Measurements from ENCODE around the gene SPSB4. TPM values are rescaled to one million over a fixed set of nuclear protein-coding genes. Genes with fewer than 3 reads are reported as not detected.

The SPSB4 gene
- total RNA-seq, 4 donors from 2014 or later = 0.14 TPM; not detected in 3

DNA sequence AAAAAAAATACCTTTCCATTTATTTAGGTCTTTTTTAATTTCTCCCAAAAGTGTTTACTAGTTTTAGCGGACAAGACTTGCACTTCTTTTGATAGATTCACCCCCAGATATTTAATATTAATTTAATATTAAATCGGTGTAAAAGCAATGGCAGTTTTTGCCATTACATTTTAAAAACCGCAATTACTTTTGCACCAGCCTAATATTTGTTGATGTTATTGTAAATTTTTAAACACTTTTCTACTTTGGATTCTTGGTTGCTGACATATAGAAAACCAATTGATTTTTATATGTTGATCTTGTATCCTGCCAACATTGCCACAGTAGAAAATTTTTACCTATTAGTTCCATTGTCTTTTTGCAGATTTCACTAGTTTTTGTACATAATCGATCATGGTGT lies 116.5 kb downstream of the SPSB4 start:
- intact Hi-C loops (cut with DNase I; ENCODE audit: low total_unique reads) = no loop called here
- Histone ChIP-seq H3K36me3 (no peaks in the 10 kb centered on the region), H3K4me3 (no peak overlapping the region), H3K27ac (no peak overlapping the region), H3K4me1 (no peaks in the 10 kb centered on the region), H3K9me3 (no peaks in the 10 kb centered on the region), H3K27me3 (peaks cover 4% of the 10 kb centered on the region)
- TF ChIP-seq, protein P1, sequence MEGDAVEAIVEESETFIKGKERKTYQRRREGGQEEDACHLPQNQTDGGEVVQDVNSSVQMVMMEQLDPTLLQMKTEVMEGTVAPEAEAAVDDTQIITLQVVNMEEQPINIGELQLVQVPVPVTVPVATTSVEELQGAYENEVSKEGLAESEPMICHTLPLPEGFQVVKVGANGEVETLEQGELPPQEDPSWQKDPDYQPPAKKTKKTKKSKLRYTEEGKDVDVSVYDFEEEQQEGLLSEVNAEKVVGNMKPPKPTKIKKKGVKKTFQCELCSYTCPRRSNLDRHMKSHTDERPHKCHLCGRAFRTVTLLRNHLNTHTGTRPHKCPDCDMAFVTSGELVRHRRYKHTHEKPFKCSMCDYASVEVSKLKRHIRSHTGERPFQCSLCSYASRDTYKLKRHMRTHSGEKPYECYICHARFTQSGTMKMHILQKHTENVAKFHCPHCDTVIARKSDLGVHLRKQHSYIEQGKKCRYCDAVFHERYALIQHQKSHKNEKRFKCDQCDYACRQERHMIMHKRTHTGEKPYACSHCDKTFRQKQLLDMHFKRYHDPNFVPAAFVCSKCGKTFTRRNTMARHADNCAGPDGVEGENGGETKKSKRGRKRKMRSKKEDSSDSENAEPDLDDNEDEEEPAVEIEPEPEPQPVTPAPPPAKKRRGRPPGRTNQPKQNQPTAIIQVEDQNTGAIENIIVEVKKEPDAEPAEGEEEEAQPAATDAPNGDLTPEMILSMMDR (IDR thresholded peaks at IDR 0.05) = no peak
- no peak for TF ChIP-seq POLR2AphosphoS5 (IDR thresholded peaks at IDR 0.05)
- no peak for TF ChIP-seq EP300 (IDR thresholded peaks at IDR 0.05; ENCODE audit: low read depth)
- no peak for TF ChIP-seq POLR2A (IDR thresholded peaks at IDR 0.05)
- whole genome bisulfite sequencing, 2 donors (ENCODE audit: low coverage in 1 of 2) = 89 to 90% methylated on average over 4 of the region's 4 CpGs
- in situ Hi-C loops (cut with MboI; ENCODE audit: low pct_ligation_motif_present in 1 of 4, low pct_unique_long_range_greater_than_20kb in 1 of 4, low sequenced_read_pairs in 3 of 4) = no loop called here
- no peak for DNase-seq

DNA sequence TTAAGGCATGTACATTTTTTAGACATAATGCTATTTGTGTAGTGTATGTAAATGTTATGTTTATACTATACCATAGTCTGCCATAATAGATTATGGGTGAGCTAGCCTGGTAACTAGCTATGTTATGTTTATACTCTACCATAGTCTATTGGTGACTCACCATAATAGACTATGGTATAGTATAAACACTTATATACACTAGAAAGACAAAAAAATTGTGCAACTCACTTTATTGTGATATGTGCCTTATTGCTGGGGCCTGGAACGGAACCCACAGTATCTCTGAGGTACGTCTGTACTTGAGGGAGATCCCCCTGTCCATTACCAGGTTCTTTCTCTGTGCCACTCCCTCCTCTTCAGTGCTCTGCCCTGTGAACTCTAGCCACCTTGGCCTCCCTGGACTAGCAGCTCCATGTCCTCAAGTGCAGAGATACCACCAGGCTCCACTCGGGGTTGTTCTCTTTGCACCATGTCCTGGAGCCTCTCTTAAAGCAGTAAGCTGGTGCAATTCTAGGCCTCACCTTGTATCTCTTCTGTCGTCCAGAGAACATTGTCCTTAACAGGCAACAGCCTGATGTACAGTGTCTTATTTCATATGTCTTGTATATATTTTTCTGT lies 119.6 kb downstream of the SPSB4 start:
- Histone ChIP-seq H3K27me3 (peaks cover 4% of the 10 kb centered on the region), H3K36me3 (no peaks in the 10 kb centered on the region), H3K4me1 (no peaks in the 10 kb centered on the region), H3K4me3 (no peak overlapping the region), H3K9me3 (no peaks in the 10 kb centered on the region), H3K27ac (no peak overlapping the region)
- intact Hi-C loops (cut with DNase I; ENCODE audit: low total_unique reads) = no loop called here
- WGBS, 2 donors (ENCODE audit: low coverage in 1 of 2) = 60 to 89% methylated on average over 2 to 4 of the region's 4 CpGs
- in situ Hi-C loops (cut with MboI; ENCODE audit: low pct_ligation_motif_present in 1 of 4, low pct_unique_long_range_greater_than_20kb in 1 of 4, low sequenced_read_pairs in 3 of 4) = no loop called here
- TF ChIP-seq EP300 (IDR thresholded peaks at IDR 0.05; ENCODE audit: low read depth) = no peak
- no peak for TF ChIP-seq POLR2A (IDR thresholded peaks at IDR 0.05)
- TF ChIP-seq, protein P1 (IDR thresholded peaks at IDR 0.05) = no peak
- no peak for TF ChIP-seq POLR2AphosphoS5 (IDR thresholded peaks at IDR 0.05)
- no peak for DNase-seq

DNA sequence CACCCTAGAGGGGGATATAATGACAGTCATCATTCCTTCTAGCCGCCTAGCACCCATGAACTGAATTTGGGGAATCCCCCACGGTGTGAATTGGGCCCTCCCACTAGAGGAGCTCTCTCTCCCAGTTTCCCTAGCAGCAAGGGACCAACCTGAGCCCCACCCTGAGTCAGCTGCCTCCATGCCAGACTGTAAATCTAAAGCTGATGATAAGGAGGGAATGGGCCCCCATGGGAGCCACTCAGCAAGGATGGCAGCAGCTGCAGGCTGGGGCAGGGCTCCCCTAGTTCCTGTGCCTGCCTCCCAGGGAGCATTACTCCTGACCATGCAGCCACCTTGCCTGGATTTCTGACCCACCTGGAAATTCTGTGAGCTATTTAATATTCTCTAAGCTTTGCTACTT lies 123.5 kb downstream of the SPSB4 start:
- TF ChIP-seq POLR2AphosphoS5 (IDR thresholded peaks at IDR 0.05) (no peak), POLR2A (IDR thresholded peaks at IDR 0.05) (no peak), EP300 (IDR thresholded peaks at IDR 0.05; ENCODE audit: low read depth) (no peak)
- TF ChIP-seq, protein P1 (IDR thresholded peaks at IDR 0.05) = no peak
- Histone ChIP-seq H3K36me3 (no peaks in the 10 kb centered on the region), H3K27ac (no peak overlapping the region), H3K27me3 (peaks cover 4% of the 10 kb centered on the region), H3K4me1 (no peaks in the 10 kb centered on the region), H3K9me3 (no peaks in the 10 kb centered on the region), H3K4me3 (no peak overlapping the region)
- intact Hi-C loops (cut with DNase I; ENCODE audit: low total_unique reads) = no loop called here
- 42% methylated on average over 2 of the region's 2 CpGs; no CpG with 5 or more reads in 1 of the 2 donors for WGBS, 2 donors (ENCODE audit: low coverage in 1 of 2)
- no peak for DNase-seq
- in situ Hi-C loops (cut with MboI; ENCODE audit: low pct_ligation_motif_present in 1 of 4, low pct_unique_long_range_greater_than_20kb in 1 of 4, low sequenced_read_pairs in 3 of 4) = loop anchor here in 3 of 4 donors (25.0 kb wide), 2 partner anchors 162 to 287 kb away; no protein-coding TSS in a partner anchor

DNA sequence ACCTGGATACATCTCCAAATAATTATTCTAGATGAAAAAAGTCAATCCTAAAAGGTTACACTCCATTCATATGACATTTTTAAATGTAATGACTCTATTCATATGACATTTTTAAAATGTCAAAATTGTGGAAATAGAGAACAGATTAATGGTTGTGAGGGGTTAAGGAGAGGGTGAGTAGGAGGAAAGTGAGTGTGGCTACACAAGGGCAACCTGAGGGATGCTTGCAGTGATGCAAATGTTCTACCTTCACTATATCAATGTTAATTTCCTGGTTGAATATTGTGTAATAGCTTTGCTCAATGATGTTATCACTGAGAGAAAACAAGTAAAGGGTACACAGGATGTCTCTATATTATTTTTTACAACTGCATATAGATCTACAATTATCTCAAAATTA lies 125.6 kb downstream of the SPSB4 start:
- Histone ChIP-seq H3K4me3 (no peak overlapping the region), H3K27me3 (peaks cover 4% of the 10 kb centered on the region), H3K9me3 (no peaks in the 10 kb centered on the region), H3K27ac (no peak overlapping the region), H3K4me1 (no peaks in the 10 kb centered on the region), H3K36me3 (no peaks in the 10 kb centered on the region)
- TF ChIP-seq, protein P1 (IDR thresholded peaks at IDR 0.05) = no peak
- TF ChIP-seq POLR2A (IDR thresholded peaks at IDR 0.05) (no peak), POLR2AphosphoS5 (IDR thresholded peaks at IDR 0.05) (no peak), EP300 (IDR thresholded peaks at IDR 0.05; ENCODE audit: low read depth) (no peak)
- intact Hi-C loops (cut with DNase I; ENCODE audit: low total_unique reads) (no loop called here), in situ Hi-C loops (cut with MboI; ENCODE audit: low pct_ligation_motif_present in 1 of 4, low pct_unique_long_range_greater_than_20kb in 1 of 4, low sequenced_read_pairs in 3 of 4) (loop anchor here in 3 of 4 donors (25.0 kb wide), 2 partner anchors 164 to 289 kb away; no protein-coding TSS in a partner anchor)
- no peak for DNase-seq

Measured in transverse colon (tissue), 4 donors.